ENCODE results near the gene RABGEF1. TPM values are rescaled to one million over a fixed set of nuclear protein-coding genes. Genes with fewer than 3 reads are reported as not detected.
"Not testable (repeated sequence)": the region's sequence is repeated elsewhere in the genome, so short reads cannot be mapped to it uniquely, and the experiment has no call there.

Gene RABGEF1
- total and polyA plus RNA-seq, 4 donors, result 5.2 to 14.0 (median 7.7) TPM

DNA sequence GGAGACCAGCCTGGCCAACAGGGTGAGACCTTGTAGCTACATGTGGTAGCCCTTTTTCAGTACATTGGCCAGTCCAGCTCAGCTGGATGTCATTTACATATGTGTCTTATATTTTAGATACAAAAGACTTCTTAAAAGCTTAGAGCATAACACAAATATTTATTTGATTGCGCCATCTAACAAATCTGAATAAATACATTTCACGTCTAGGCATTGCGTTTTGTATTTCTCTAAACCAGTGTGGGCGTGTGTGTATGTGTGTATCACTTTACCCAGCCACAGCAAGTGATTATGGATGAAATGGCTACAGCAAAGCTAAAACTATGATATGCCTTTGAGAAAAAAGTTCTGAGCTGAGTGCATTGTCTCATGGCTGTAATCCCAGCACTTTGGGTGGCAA lies 14.0 kb downstream of the RABGEF1 start:
- no peaks in the 10 kb centered on the region for H3K36me3 ChIP-seq (ENCODE audit: control insufficient read depth in 4 of 4, insufficient read depth in 3 of 4, low read depth in 1 of 4, low read length in 3 of 4)
- peaks cover 0 to 3% (median under 1%) of the 10 kb centered on the region in 4 donors for H3K4me1 ChIP-seq (ENCODE audit: control insufficient read depth in 4 of 4, insufficient read depth in 4 of 4, low read length in 3 of 4)
- H3K4me3 ChIP-seq (ENCODE audit: low read depth in 1 of 3, low read length in 3 of 3), result no peak overlapping the region
- no peaks in the 10 kb centered on the region for H3K27me3 ChIP-seq (ENCODE audit: control insufficient read depth in 4 of 4, insufficient read depth in 4 of 4, low read length in 3 of 4)
- 88% methylated on average over 4 of the region's 4 CpGs for WGBS
- DNase-seq (ENCODE audit: low spot score), result no peak
- no peak overlapping the region for H3K9ac ChIP-seq (ENCODE audit: low read depth in 1 of 2, low read length in 2 of 2)
- TF ChIP-seq FOXA1 (IDR thresholded peaks at IDR 0.05) (no peak), NR2F2 (IDR thresholded peaks at IDR 0.05) (no peak), TAF1 (conservative IDR thresholded peaks at IDR 0.05) (no peak), HNF4G (IDR thresholded peaks at IDR 0.05) (no peak), GABPA (IDR thresholded peaks at IDR 0.05 in 1 of 2, conservative IDR thresholded peaks at IDR 0.05 in 1 of 2) (no peak), JUND (IDR thresholded peaks at IDR 0.05) (no peak), RXRA (IDR thresholded peaks at IDR 0.05) (no peak), SP1 (IDR thresholded peaks at IDR 0.05) (no peak), YY1 (IDR thresholded peaks at IDR 0.05) (no peak)
- TF ChIP-seq, protein P1, sequence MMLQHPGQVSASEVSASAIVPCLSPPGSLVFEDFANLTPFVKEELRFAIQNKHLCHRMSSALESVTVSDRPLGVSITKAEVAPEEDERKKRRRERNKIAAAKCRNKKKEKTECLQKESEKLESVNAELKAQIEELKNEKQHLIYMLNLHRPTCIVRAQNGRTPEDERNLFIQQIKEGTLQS (IDR thresholded peaks at IDR 0.05), result no peak
- TF ChIP-seq, protein P2, sequence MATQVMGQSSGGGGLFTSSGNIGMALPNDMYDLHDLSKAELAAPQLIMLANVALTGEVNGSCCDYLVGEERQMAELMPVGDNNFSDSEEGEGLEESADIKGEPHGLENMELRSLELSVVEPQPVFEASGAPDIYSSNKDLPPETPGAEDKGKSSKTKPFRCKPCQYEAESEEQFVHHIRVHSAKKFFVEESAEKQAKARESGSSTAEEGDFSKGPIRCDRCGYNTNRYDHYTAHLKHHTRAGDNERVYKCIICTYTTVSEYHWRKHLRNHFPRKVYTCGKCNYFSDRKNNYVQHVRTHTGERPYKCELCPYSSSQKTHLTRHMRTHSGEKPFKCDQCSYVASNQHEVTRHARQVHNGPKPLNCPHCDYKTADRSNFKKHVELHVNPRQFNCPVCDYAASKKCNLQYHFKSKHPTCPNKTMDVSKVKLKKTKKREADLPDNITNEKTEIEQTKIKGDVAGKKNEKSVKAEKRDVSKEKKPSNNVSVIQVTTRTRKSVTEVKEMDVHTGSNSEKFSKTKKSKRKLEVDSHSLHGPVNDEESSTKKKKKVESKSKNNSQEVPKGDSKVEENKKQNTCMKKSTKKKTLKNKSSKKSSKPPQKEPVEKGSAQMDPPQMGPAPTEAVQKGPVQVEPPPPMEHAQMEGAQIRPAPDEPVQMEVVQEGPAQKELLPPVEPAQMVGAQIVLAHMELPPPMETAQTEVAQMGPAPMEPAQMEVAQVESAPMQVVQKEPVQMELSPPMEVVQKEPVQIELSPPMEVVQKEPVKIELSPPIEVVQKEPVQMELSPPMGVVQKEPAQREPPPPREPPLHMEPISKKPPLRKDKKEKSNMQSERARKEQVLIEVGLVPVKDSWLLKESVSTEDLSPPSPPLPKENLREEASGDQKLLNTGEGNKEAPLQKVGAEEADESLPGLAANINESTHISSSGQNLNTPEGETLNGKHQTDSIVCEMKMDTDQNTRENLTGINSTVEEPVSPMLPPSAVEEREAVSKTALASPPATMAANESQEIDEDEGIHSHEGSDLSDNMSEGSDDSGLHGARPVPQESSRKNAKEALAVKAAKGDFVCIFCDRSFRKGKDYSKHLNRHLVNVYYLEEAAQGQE (IDR thresholded peaks at IDR 0.05), result no peak
- TF ChIP-seq, protein P3, sequence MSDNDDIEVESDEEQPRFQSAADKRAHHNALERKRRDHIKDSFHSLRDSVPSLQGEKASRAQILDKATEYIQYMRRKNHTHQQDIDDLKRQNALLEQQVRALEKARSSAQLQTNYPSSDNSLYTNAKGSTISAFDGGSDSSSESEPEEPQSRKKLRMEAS (IDR thresholded peaks at IDR 0.05), result no peak
- no peak overlapping the region for H3K27ac ChIP-seq (ENCODE audit: low read depth in 1 of 2, low read length in 2 of 2)
- H3K9me3 ChIP-seq (ENCODE audit: control insufficient read depth in 4 of 4, low read length in 3 of 4), result no peaks in the 10 kb centered on the region

DNA sequence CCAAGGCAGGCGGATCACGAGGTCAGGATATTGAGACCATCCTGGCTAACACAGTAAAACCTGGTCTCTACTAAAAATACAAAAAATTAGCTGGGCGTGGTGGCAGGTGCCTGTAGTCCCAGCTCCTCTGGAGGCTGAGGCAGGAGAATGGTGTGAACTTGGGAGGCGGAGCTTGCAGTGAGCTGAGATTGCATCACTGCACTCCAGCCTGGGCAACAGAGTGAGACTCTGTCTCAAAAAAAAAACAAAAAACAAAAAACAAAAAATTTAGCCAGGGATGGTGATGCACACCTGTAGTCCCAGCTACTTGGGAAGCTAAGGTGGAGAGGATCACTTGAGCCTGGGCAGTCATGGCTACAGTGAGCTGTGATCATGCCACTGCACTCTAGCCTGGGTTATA lies 14.5 kb downstream of the RABGEF1 start:
- H3K4me1 ChIP-seq (ENCODE audit: control insufficient read depth in 4 of 4, insufficient read depth in 4 of 4, low read length in 3 of 4); H3K36me3 ChIP-seq (ENCODE audit: control insufficient read depth in 4 of 4, insufficient read depth in 3 of 4, low read depth in 1 of 4, low read length in 3 of 4); DNase-seq (ENCODE audit: low spot score); H3K9ac ChIP-seq (ENCODE audit: low read depth in 1 of 2, low read length in 2 of 2); H3K9me3 ChIP-seq (ENCODE audit: control insufficient read depth in 4 of 4, low read length in 3 of 4); H3K27ac ChIP-seq (ENCODE audit: low read depth in 1 of 2, low read length in 2 of 2); H3K27me3 ChIP-seq (ENCODE audit: control insufficient read depth in 4 of 4, insufficient read depth in 4 of 4, low read length in 3 of 4); H3K4me3 ChIP-seq (ENCODE audit: low read depth in 1 of 3, low read length in 3 of 3): not testable (repeated sequence)
- 96% methylated on average over 4 of the region's 4 CpGs for WGBS

DNA sequence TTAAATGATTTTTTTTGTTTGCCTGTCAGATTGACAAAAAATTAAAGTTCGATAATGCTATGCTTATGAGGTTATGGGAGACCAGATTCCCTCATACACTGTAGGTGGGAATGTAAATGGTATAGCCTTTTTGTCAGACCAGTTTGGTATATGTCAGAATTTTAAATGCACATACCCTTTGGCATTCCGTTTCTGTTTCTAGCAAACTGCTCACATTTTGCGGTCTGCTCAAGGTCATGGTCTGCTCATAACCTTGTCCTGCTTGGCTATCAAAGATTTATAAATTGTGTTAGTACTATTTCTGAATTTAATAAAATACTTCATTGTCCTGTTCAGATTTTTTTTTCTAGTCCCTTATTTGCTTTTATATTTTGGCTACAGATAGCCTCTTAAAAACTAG lies 15.7 kb downstream of the RABGEF1 start:
- H3K9ac ChIP-seq (ENCODE audit: low read depth in 1 of 2, low read length in 2 of 2); DNase-seq (ENCODE audit: low spot score); H3K4me3 ChIP-seq (ENCODE audit: low read depth in 1 of 3, low read length in 3 of 3); H3K4me1 ChIP-seq (ENCODE audit: control insufficient read depth in 4 of 4, insufficient read depth in 4 of 4, low read length in 3 of 4); H3K27ac ChIP-seq (ENCODE audit: low read depth in 1 of 2, low read length in 2 of 2); H3K36me3 ChIP-seq (ENCODE audit: control insufficient read depth in 4 of 4, insufficient read depth in 3 of 4, low read depth in 1 of 4, low read length in 3 of 4); H3K9me3 ChIP-seq (ENCODE audit: control insufficient read depth in 4 of 4, low read length in 3 of 4); H3K27me3 ChIP-seq (ENCODE audit: control insufficient read depth in 4 of 4, insufficient read depth in 4 of 4, low read length in 3 of 4): not testable (repeated sequence)
- 57% methylated on average over 2 of the region's 3 CpGs for WGBS
